ENCODE measurements around the gene SIRPA. TPM values are rescaled to one million over a fixed set of nuclear protein-coding genes. Genes with fewer than 3 reads are reported as not detected.
A peak's percentile ranks its signal among the peaks of the same experiment; 100 is the strongest.

Gene SIRPA
- total RNA-seq, 3 donors from 2014 or later (not counting 1 experiment from before 2014, with no cell fraction given), result 1.3 to 7.5 (median 2.3) TPM

DNA sequence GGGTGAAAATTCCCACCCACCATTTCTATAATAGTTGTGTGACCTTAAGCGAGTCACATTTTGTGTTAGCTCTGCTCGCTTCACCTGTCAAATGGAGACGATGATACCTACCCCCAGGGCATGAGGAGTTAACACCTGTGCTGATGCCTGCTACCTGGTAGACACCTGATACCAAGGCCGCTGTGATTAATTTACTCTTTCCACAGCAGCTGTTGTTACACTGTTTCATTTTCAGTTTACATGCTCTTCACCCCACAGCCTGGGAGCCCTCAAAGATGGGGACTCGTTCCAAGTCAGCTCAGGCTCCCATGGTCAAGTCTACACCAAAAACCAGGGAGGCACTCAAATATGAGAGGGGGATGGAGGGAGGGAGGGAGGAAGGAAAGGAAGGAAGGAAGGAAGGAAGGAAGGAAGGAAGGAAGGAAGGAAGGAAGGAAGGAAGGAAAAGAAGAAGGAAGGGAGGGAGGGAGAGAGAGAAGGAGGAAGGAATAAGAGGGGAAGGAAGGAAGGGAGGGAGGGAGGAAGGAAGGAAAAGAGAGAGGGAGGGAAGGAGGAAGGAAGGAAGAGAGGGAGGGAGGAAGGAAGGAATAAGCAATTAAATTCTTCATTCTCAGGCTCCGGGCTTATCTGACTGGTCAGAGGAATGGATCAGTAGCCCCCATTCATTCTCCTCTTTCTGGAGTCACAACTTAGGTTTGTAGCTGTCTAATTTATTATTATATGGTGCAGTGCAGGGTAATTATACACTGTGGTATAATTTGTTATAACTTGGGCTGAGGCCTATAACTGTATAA lies 57.7 kb downstream of the SIRPA start:
- Histone ChIP-seq H3K4me1 (ENCODE audit: control insufficient read depth, insufficient read depth, low read length) (peaks cover 6% of the 10 kb centered on the region), H3K27me3 (ENCODE audit: control insufficient read depth, insufficient read depth, low read length) (no peaks in the 10 kb centered on the region), H3K27ac (ENCODE audit: low read length) (no peak overlapping the region), H3K4me3 (ENCODE audit: low read length) (no peak overlapping the region), H3K9me3 (ENCODE audit: control insufficient read depth, insufficient read depth, low read length) (no peaks in the 10 kb centered on the region), H3K36me3 (ENCODE audit: control insufficient read depth, insufficient read depth, low read length) (no peaks in the 10 kb centered on the region)
- TF ChIP-seq, protein P1, sequence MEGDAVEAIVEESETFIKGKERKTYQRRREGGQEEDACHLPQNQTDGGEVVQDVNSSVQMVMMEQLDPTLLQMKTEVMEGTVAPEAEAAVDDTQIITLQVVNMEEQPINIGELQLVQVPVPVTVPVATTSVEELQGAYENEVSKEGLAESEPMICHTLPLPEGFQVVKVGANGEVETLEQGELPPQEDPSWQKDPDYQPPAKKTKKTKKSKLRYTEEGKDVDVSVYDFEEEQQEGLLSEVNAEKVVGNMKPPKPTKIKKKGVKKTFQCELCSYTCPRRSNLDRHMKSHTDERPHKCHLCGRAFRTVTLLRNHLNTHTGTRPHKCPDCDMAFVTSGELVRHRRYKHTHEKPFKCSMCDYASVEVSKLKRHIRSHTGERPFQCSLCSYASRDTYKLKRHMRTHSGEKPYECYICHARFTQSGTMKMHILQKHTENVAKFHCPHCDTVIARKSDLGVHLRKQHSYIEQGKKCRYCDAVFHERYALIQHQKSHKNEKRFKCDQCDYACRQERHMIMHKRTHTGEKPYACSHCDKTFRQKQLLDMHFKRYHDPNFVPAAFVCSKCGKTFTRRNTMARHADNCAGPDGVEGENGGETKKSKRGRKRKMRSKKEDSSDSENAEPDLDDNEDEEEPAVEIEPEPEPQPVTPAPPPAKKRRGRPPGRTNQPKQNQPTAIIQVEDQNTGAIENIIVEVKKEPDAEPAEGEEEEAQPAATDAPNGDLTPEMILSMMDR (IDR thresholded peaks at IDR 0.05), result no peak
- Mint-ChIP-seq H3K27ac (no peak overlapping the region), H3K27me3 (ENCODE audit: low read depth in 2 of 2) (peaks cover 22 to 31% of the 10 kb centered on the region in 2 donors), H3K4me3 (no peak overlapping the region), H3K36me3 (no peaks in the 10 kb centered on the region), H3K9me3 (no peaks in the 10 kb centered on the region), H3K4me1 (no peaks in the 10 kb centered on the region)
- WGBS (ENCODE audit: insufficient coverage), result 70% methylated on average over 6 of the region's 6 CpGs
- intact Hi-C loops (cut with micrococcal nuclease), result no loop called here
- DNase-seq (no peak), ATAC-seq (no peak)

DNA sequence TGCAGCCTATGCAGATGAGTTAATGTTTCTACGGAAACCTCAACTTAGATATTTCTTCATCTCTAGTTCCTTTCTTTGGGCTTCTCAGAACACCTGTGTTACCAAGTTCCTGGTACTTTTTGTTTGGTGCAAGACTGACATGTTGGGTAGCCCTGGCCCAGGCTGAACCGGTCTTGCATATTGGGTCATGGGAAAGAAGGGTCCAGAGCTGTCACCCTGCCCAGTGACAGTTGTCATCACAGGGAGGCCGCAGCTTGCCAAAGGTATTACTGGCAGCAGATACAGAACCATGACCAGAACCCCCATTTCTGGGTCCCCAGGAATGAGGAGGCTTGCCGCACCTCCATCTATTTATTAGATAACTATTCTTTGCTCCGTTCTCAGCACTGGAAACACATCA lies 58.4 kb downstream of the SIRPA start:
- DNase-seq (no peak), ATAC-seq (peak in 1 of 3 donors; percentile 30)
- Mint-ChIP-seq H3K27me3 (ENCODE audit: low read depth in 2 of 2) (peaks cover 17 to 26% of the 10 kb centered on the region in 2 donors), H3K27ac (no peak overlapping the region), H3K36me3 (no peaks in the 10 kb centered on the region), H3K9me3 (no peaks in the 10 kb centered on the region), H3K4me3 (no peak overlapping the region), H3K4me1 (no peaks in the 10 kb centered on the region)
- WGBS (ENCODE audit: insufficient coverage), result 85% methylated on average over 5 of the region's 5 CpGs
- Histone ChIP-seq H3K4me1 (ENCODE audit: control insufficient read depth, insufficient read depth, low read length) (peaks cover 6% of the 10 kb centered on the region), H3K27ac (ENCODE audit: low read length) (no peak overlapping the region), H3K9me3 (ENCODE audit: control insufficient read depth, insufficient read depth, low read length) (no peaks in the 10 kb centered on the region), H3K27me3 (ENCODE audit: control insufficient read depth, insufficient read depth, low read length) (no peaks in the 10 kb centered on the region), H3K4me3 (ENCODE audit: low read length) (no peak overlapping the region), H3K36me3 (ENCODE audit: control insufficient read depth, insufficient read depth, low read length) (no peaks in the 10 kb centered on the region)
- TF ChIP-seq, protein P1 (IDR thresholded peaks at IDR 0.05), result no peak
- intact Hi-C loops (cut with micrococcal nuclease), result no loop called here

DNA sequence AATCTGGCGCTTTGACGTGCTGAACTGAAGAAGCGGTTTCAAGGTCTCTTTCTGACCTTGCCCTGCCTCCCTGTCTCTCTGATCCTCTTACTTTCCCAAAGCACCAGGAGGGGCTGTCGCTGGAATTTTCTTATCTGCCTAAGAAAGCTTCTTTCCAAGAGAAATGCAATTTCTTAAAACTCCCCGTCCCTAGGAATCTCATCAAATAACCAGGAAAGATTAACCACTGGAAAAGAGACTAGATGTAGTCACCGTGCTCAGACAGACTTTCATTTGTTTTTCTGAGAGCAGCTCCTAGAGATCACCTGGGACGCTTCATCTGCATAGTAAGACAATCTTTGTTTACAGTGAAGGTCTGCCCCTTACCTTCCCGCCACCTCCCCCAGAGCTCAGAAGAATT lies 60.0 kb downstream of the SIRPA start:
- Mint-ChIP-seq H3K27ac (no peak overlapping the region), H3K9me3 (no peaks in the 10 kb centered on the region), H3K4me3 (no peak overlapping the region), H3K36me3 (no peaks in the 10 kb centered on the region), H3K4me1 (no peaks in the 10 kb centered on the region), H3K27me3 (ENCODE audit: low read depth in 2 of 2) (peaks cover 13 to 29% of the 10 kb centered on the region in 2 donors)
- Histone ChIP-seq H3K4me3 (ENCODE audit: low read length) (no peak overlapping the region), H3K9me3 (ENCODE audit: control insufficient read depth, insufficient read depth, low read length) (no peaks in the 10 kb centered on the region), H3K27ac (ENCODE audit: low read length) (no peak overlapping the region), H3K36me3 (ENCODE audit: control insufficient read depth, insufficient read depth, low read length) (no peaks in the 10 kb centered on the region), H3K27me3 (ENCODE audit: control insufficient read depth, insufficient read depth, low read length) (no peaks in the 10 kb centered on the region), H3K4me1 (ENCODE audit: control insufficient read depth, insufficient read depth, low read length) (peaks cover 6% of the 10 kb centered on the region)
- TF ChIP-seq, protein P1 (IDR thresholded peaks at IDR 0.05), result no peak
- intact Hi-C loops (cut with micrococcal nuclease), result no loop called here
- 81% methylated on average over 8 of the region's 8 CpGs for WGBS (ENCODE audit: insufficient coverage)
- ATAC-seq (no peak), DNase-seq (no peak)

DNA sequence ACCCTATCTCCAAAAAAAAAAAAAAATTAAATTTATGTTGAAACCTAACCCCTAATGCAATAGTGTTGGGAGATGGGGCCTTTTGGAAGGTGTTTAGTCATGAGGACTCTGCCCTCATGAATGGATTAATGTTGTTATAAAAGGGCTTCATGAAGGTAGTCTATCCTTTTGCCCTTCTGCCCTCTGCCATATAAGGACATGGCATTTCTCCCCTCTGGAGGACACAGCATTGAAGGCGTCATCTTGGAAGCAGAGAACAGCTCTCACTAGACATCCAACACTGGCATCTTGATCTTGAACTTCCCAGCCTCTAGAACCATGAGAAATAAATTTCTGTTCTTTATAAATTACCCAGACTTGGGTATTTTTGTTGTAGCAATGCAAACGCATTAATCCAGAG lies 63.2 kb downstream of the SIRPA start:
- Mint-ChIP-seq H3K36me3 (no peaks in the 10 kb centered on the region), H3K4me3 (no peak overlapping the region), H3K27ac (no peak overlapping the region), H3K4me1 (no peaks in the 10 kb centered on the region), H3K9me3 (no peaks in the 10 kb centered on the region), H3K27me3 (ENCODE audit: low read depth in 2 of 2) (peaks cover 22 to 37% of the 10 kb centered on the region in 2 donors)
- peaks cover 6% of the 10 kb centered on the region for H3K4me1 ChIP-seq (ENCODE audit: control insufficient read depth, insufficient read depth, low read length)
- TF ChIP-seq, protein P1 (IDR thresholded peaks at IDR 0.05), result no peak
- H3K27ac ChIP-seq (ENCODE audit: low read length), result no peak overlapping the region
- intact Hi-C loops (cut with micrococcal nuclease), result no loop called here
- H3K9me3 ChIP-seq (ENCODE audit: control insufficient read depth, insufficient read depth, low read length), result no peaks in the 10 kb centered on the region
- H3K36me3 ChIP-seq (ENCODE audit: control insufficient read depth, insufficient read depth, low read length), result no peaks in the 10 kb centered on the region
- WGBS (ENCODE audit: insufficient coverage), result 88% methylated on average over 2 of the region's 2 CpGs
- DNase-seq (no peak), ATAC-seq (no peak)
- no peaks in the 10 kb centered on the region for H3K27me3 ChIP-seq (ENCODE audit: control insufficient read depth, insufficient read depth, low read length)
- no peak overlapping the region for H3K4me3 ChIP-seq (ENCODE audit: low read length)

Data from natural killer cell (primary cell).